WTC11 (cell line): ENCODE data around the gene CPXM1. TPM values are rescaled to one million over a fixed set of nuclear protein-coding genes. Genes with fewer than 3 reads are reported as not detected.
A peak's percentile ranks its signal among the peaks of the same experiment; 100 is the strongest.

Experiments used
- ATAC-seq: fragments of 200-7000 bp; cut with Tn5 transposase; 2 replicates; pipeline ENCODE4 v1.10.0; 2021; ENCODE audit warnings: mild to moderate bottlenecking, moderate library complexity
- CTCF ChIA-PET: fragments of 300-600 bp; sonication (Branson Sonifier 250); formaldehyde crosslinking; loops from one replicate; lab custom pipeline; 2021; ENCODE audit warnings: antibody characterized with exemption; lab: Charles Lee
- POLR2A ChIA-PET: fragments of 350-600 bp; sonication (Branson Sonifier 250); formaldehyde crosslinking; loops from one replicate; lab custom pipeline; 2021; ENCODE audit warnings: antibody characterized with exemption; lab: Charles Lee
- DNase-seq: peaks from one replicate; pipeline ENCODE4 v3.0.0; 2021; ENCODE audit warnings: low spot score
- H3K27ac Mint-ChIP-seq: 2 replicates; pipeline ENCODE4 v1.8.0; 2021; ENCODE audit warnings: mixed read lengths
- H3K27me3 Mint-ChIP-seq: 2 replicates; pipeline ENCODE4 v1.8.0; 2021; ENCODE audit warnings: low read depth, mild to moderate bottlenecking, moderate library complexity, mixed read lengths
- H3K36me3 Mint-ChIP-seq: 2 replicates; pipeline ENCODE4 v1.8.0; 2021; ENCODE audit warnings: mixed read lengths
- H3K4me1 Mint-ChIP-seq: 2 replicates; pipeline ENCODE4 v1.8.0; 2022; ENCODE audit warnings: mixed read lengths
- H3K4me3 Mint-ChIP-seq: 2 replicates; pipeline ENCODE4 v1.8.0; 2021; ENCODE audit warnings: mild to moderate bottlenecking, moderate library complexity, mixed read lengths
- H3K9me3 Mint-ChIP-seq: 2 replicates; pipeline ENCODE4 v1.8.0; 2021; ENCODE audit warnings: mixed read lengths
- AR ChIP-seq: fragments of 250-450 bp; sonication (Bioruptor Pico); IDR thresholded peaks from 2 replicates; pipeline ENCODE4 v1.9.0; 2021; ENCODE audit warnings: mild to moderate bottlenecking
- ATF2 ChIP-seq: sonication (generic); formaldehyde crosslinking; IDR thresholded peaks from 2 replicates; pipeline ENCODE4 v1.8.1; 2022; ENCODE audit warnings: low read depth, missing genetic modification reagents, borderline replicate concordance
- ATF6 ChIP-seq: sonication (generic); formaldehyde crosslinking; IDR thresholded peaks from 2 replicates; pipeline ENCODE4 v1.8.1; 2023; ENCODE audit warnings: mild to moderate bottlenecking, missing genetic modification reagents
- CDX4 ChIP-seq: fragments of 250-450 bp; sonication (Bioruptor Pico); IDR thresholded peaks from 2 replicates; pipeline ENCODE4 v1.9.0; 2021; ENCODE audit warnings: moderate library complexity, mild to moderate bottlenecking, inconsistent platforms, borderline replicate concordance
- E2F5 ChIP-seq: sonication (generic); formaldehyde crosslinking; IDR thresholded peaks from 2 replicates; pipeline ENCODE4 v1.8.1; 2022; ENCODE audit warnings: mild to moderate bottlenecking, moderate library complexity, missing genetic modification reagents
- EMX1 ChIP-seq: fragments of 250-450 bp; sonication (Bioruptor Pico); IDR thresholded peaks from 2 replicates; pipeline ENCODE4 v1.8.0; 2021; ENCODE audit warnings: mild to moderate bottlenecking
- ERG ChIP-seq: fragments of 250-450 bp; sonication (Bioruptor Pico); IDR thresholded peaks from 2 replicates; pipeline ENCODE4 v1.8.0; 2021; ENCODE audit warnings: mild to moderate bottlenecking
- GABPB1 ChIP-seq: sonication (generic); formaldehyde crosslinking; IDR thresholded peaks from 2 replicates; pipeline ENCODE4 v1.8.1; 2023; ENCODE audit warnings: mild to moderate bottlenecking, missing genetic modification reagents
- GRHL2 ChIP-seq: fragments of 250-450 bp; sonication (Bioruptor Pico); IDR thresholded peaks from 2 replicates; pipeline ENCODE4 v1.8.0; 2022; ENCODE audit warnings: mild to moderate bottlenecking, moderate library complexity; ENCODE audit not compliant: insufficient replicate concordance, severe bottlenecking
- GTF2I ChIP-seq: fragments of 250-450 bp; sonication (Bioruptor Pico); conservative IDR thresholded peaks from 2 replicates; pipeline ENCODE4 v1.4.0; 2021; ENCODE audit warnings: mild to moderate bottlenecking
- IRF1 ChIP-seq: sonication (generic); formaldehyde crosslinking; IDR thresholded peaks from 2 replicates; pipeline ENCODE4 v1.8.0; 2023; ENCODE audit warnings: missing genetic modification reagents
- MYBL2 ChIP-seq: sonication (generic); formaldehyde crosslinking; IDR thresholded peaks from 2 replicates; pipeline ENCODE4 v1.8.1; 2023; ENCODE audit warnings: mild to moderate bottlenecking, moderate library complexity, missing genetic modification reagents
- NFATC4 ChIP-seq: fragments of 250-450 bp; sonication (Bioruptor Pico); IDR thresholded peaks from 2 replicates; pipeline ENCODE4 v1.9.0; 2021; ENCODE audit warnings: mild to moderate bottlenecking
- PREB ChIP-seq: sonication (generic); formaldehyde crosslinking; IDR thresholded peaks from 2 replicates; pipeline ENCODE4 v1.8.1; 2022; ENCODE audit warnings: mild to moderate bottlenecking, missing genetic modification reagents, moderate library complexity, borderline replicate concordance
- TCF7 ChIP-seq: sonication (generic); formaldehyde crosslinking; IDR thresholded peaks from 2 replicates; pipeline ENCODE4 v1.8.0; 2022; ENCODE audit warnings: mild to moderate bottlenecking, low read depth, missing genetic modification reagents, moderate library complexity
- ZMAT4 ChIP-seq: fragments of 250-450 bp; sonication (Bioruptor Pico); IDR thresholded peaks from 2 replicates; pipeline ENCODE4 v1.9.0; 2021; ENCODE audit warnings: mild to moderate bottlenecking
- ZNF138 ChIP-seq: sonication (generic); formaldehyde crosslinking; conservative IDR thresholded peaks from 2 replicates; pipeline ENCODE4 v1.8.1; 2022; ENCODE audit warnings: mild to moderate bottlenecking, moderate library complexity, missing genetic modification reagents
- ZNF219 ChIP-seq: sonication (generic); formaldehyde crosslinking; IDR thresholded peaks from 2 replicates; pipeline ENCODE4 v1.8.0; 2023; ENCODE audit warnings: missing genetic modification reagents, mild to moderate bottlenecking, borderline replicate concordance
- ZNF232 ChIP-seq: sonication (generic); formaldehyde crosslinking; IDR thresholded peaks from 2 replicates; pipeline ENCODE4 v1.8.0; 2022; ENCODE audit warnings: mild to moderate bottlenecking, missing genetic modification reagents
- ZNF416 ChIP-seq: fragments of 250-450 bp; sonication (Bioruptor Pico); IDR thresholded peaks from 2 replicates; pipeline ENCODE4 v1.9.0; 2021; ENCODE audit warnings: mild to moderate bottlenecking, inconsistent platforms
- ZNF671 ChIP-seq: fragments of 250-450 bp; sonication (Bioruptor Pico); IDR thresholded peaks from 2 replicates; pipeline ENCODE4 v1.8.0; 2021; ENCODE audit warnings: mild to moderate bottlenecking
- total RNA-seq: library from RNA; stranded (reverse); gene quantifications from 3 replicates; pipeline ENCODE4 v1.2.3, GENCODE V29; 2021

Gene CPXM1
- total RNA-seq, 1 experiment from 2014 or later = 51.2 TPM

GRCh38 chr20:2793471-2793870 is 7.0 kb downstream of the CPXM1 start (continued):
- no peak for TF ChIP-seq MYBL2 (CRISPR knock-in tag)

GRCh38 chr20:2783908-2784566 is 16.4 kb downstream of the CPXM1 start:
- TF ChIP-seq ZNF219 (CRISPR knock-in tag) = no peak
- no peak for TF ChIP-seq ATF2 (CRISPR knock-in tag)
- no peak for TF ChIP-seq CDX4
- TF ChIP-seq GRHL2 (CRISPR knock-in tag) = no peak
- TF ChIP-seq ZNF416 = no peak
- no peak for TF ChIP-seq E2F5
- TF ChIP-seq ZNF671 = no peak
- TF ChIP-seq AR (CRISPR knock-in tag) = no peak
- no peak for TF ChIP-seq GABPB1 (CRISPR knock-in tag)
- TF ChIP-seq NFATC4 = no peak
- no peak for TF ChIP-seq ZNF138 (CRISPR knock-in tag)
- TF ChIP-seq ZNF232 = no peak
- peaks cover 4% of the 10 kb centered on the region; the same call in 1 of the 2 replicates for H3K9me3 Mint-ChIP-seq
- POLR2A ChIA-PET = interaction anchor here (0.7 kb wide), 1 partner anchor 201 kb away, joined by 6 read pairs; no protein-coding TSS in a partner anchor
- DNase-seq (no peak), ATAC-seq (no peak)
- peaks cover 13% of the 10 kb centered on the region for H3K27me3 Mint-ChIP-seq
- no peaks in the 10 kb centered on the region for H3K36me3 Mint-ChIP-seq
- no peaks in the 10 kb centered on the region for H3K4me1 Mint-ChIP-seq
- H3K4me3 Mint-ChIP-seq = no peak overlapping the region
- CTCF ChIA-PET = no interaction called here
- H3K27ac Mint-ChIP-seq = no peak overlapping the region

GRCh38 chr20:2780948-2781347 is 19.5 kb downstream of the CPXM1 start:
- ATAC-seq (peak; percentile 43), DNase-seq (no peak)
- ChIA-PET POLR2A (no interaction called here), CTCF (interaction anchor here (0.5 to 1.2 kb wide), 2 partner anchors 9 to 25 kb away, joined by 3 to 5 read pairs; no protein-coding TSS in a partner anchor)
- H3K4me1 Mint-ChIP-seq = no peaks in the 10 kb centered on the region
- peaks cover 7% of the 10 kb centered on the region; the same call in 1 of the 2 replicates for H3K9me3 Mint-ChIP-seq
- no peak overlapping the region for H3K27ac Mint-ChIP-seq
- H3K4me3 Mint-ChIP-seq = no peak overlapping the region
- H3K36me3 Mint-ChIP-seq = no peaks in the 10 kb centered on the region
- H3K27me3 Mint-ChIP-seq = peaks cover 20% of the 10 kb centered on the region
- TF ChIP-seq ZNF416 = no peak
- TF ChIP-seq GTF2I (CRISPR knock-in tag) = no peak
- no peak for TF ChIP-seq EMX1 (CRISPR knock-in tag)
- no peak for TF ChIP-seq ATF6 (CRISPR knock-in tag)
- TF ChIP-seq PREB (CRISPR knock-in tag) = no peak
- no peak for TF ChIP-seq MYBL2 (CRISPR knock-in tag)
- no peak for TF ChIP-seq TCF7 (CRISPR knock-in tag)
- no peak for TF ChIP-seq IRF1 (CRISPR knock-in tag)
- no peak for TF ChIP-seq ERG (CRISPR knock-in tag)
- TF ChIP-seq ZMAT4 (CRISPR knock-in tag) = no peak
